IMR-90 (cell line): ENCODE results near the gene SMARCA4. TPM values are rescaled to one million over a fixed set of nuclear protein-coding genes. Genes with fewer than 3 reads are reported as not detected.

Source experiments
- ATAC-seq: fragments of 200-7000 bp; cut with Tn5 transposase; 2 replicates; pipeline ENCODE4 v1.9.1; 2020; ENCODE audit warnings: low read depth, mild to moderate bottlenecking, moderate library complexity
- BruUV-seq: library from RNA; stranded (reverse); fragments of 400-500 nt; replicated peaks from 2 replicates; lab custom pipeline; 2021; lab: Mats Ljungman, UMichigan
- CTCF ChIA-PET: fragments of 300-600 bp; formaldehyde crosslinking; extraction: SDS; loops from one replicate; lab custom pipeline; 2021; ENCODE audit warnings: antibody characterized with exemption; lab: Yijun Ruan, JAX
- POLR2A ChIA-PET: fragments of 300-600 bp; sonication (Branson Sonifier 250); formaldehyde crosslinking; loops from one replicate; lab custom pipeline; 2022; ENCODE audit warnings: antibody characterized with exemption; ENCODE audit not compliant: unreplicated experiment; lab: Charles Lee
- DNase-seq: peaks from one replicate; pipeline ENCODE4 v3.0.0; 2013
- H2AFZ ChIP-seq: replicated peaks from 2 replicates; pipeline ENCODE3; 2013; ENCODE audit warnings: low read length, mild to moderate bottlenecking; ENCODE audit not compliant: poor library complexity
- H2AK5ac ChIP-seq: 2 replicates; pipeline ENCODE4 v1.6.1; 2013; ENCODE audit warnings: low read depth, low read length, inconsistent platforms
- H2AK9ac ChIP-seq: replicated peaks from 2 replicates; pipeline ENCODE3; 2013; ENCODE audit warnings: mild to moderate bottlenecking, low read depth, low read length, moderate library complexity; ENCODE audit not compliant: poor library complexity
- H2BK120ac ChIP-seq: 2 replicates; pipeline ENCODE4 v1.6.1; 2013; ENCODE audit warnings: low read depth, low read length, inconsistent platforms
- H2BK15ac ChIP-seq: 3 replicates; pipeline ENCODE4 v1.6.1; 2013; ENCODE audit warnings: low read depth, low read length, inconsistent platforms
- H2BK20ac ChIP-seq: 2 replicates; pipeline ENCODE4 v1.6.1; 2013; ENCODE audit warnings: low read depth, mild to moderate bottlenecking, inconsistent platforms, low read length, moderate library complexity
- H2BK5ac ChIP-seq: 2 replicates; pipeline ENCODE4 v1.6.1; 2013; ENCODE audit warnings: mild to moderate bottlenecking, low read depth, low read length, inconsistent platforms; ENCODE audit not compliant: poor library complexity, severe bottlenecking
- H3K14ac ChIP-seq: replicated peaks from 2 replicates; pipeline ENCODE4 v1.6.1; 2013; ENCODE audit warnings: low read depth, low read length, inconsistent platforms
- H3K18ac ChIP-seq: 2 replicates; pipeline ENCODE4 v1.6.1; 2013; ENCODE audit warnings: low read depth, low read length, control low read depth
- H3K23ac ChIP-seq: 2 replicates; pipeline ENCODE4 v1.6.1; 2013; ENCODE audit warnings: low read depth, low read length, inconsistent platforms
- H3K27ac ChIP-seq: 2 replicates; pipeline ENCODE4 v1.5.1; 2013; ENCODE audit warnings: mild to moderate bottlenecking, control low read depth, low read length; ENCODE audit not compliant: insufficient read depth
- H3K27me3 ChIP-seq: 2 replicates; pipeline ENCODE4 v1.6.1; 2013; ENCODE audit warnings: low read length; ENCODE audit not compliant: control insufficient read depth, insufficient read depth
- H3K36me3 ChIP-seq: 2 replicates; pipeline ENCODE4 v1.6.1; 2013; ENCODE audit warnings: low read length, mixed read lengths; ENCODE audit not compliant: control insufficient read depth, insufficient read depth
- H3K4ac ChIP-seq: 2 replicates; pipeline ENCODE4 v1.6.1; 2013; ENCODE audit warnings: low read depth, low read length, inconsistent platforms
- H3K4me1 ChIP-seq: 2 replicates; pipeline ENCODE4 v1.6.1; 2013; ENCODE audit warnings: low read length, mixed read lengths; ENCODE audit not compliant: control insufficient read depth, insufficient read depth
- H3K4me2 ChIP-seq: 2 replicates; pipeline ENCODE4 v1.6.1; 2013; ENCODE audit warnings: low read depth, mild to moderate bottlenecking, control low read depth, low read length, moderate library complexity
- H3K4me3 ChIP-seq: 2 replicates; pipeline ENCODE4 v1.5.1; 2013; ENCODE audit warnings: low read depth, mild to moderate bottlenecking, control low read depth, low read length, moderate library complexity; ENCODE audit not compliant: insufficient read depth
- H3K56ac ChIP-seq: 2 replicates; pipeline ENCODE4 v1.6.1; 2013; ENCODE audit warnings: low read length, inconsistent platforms; ENCODE audit not compliant: insufficient read depth; ENCODE audit errors: extremely low read depth
- H3K79me1 ChIP-seq, 2 experiments: 2 replicates each; pipeline ENCODE4 v1.6.1; 2013; ENCODE audit warnings: low read length in 2 of 2, inconsistent platforms in 1 of 2, low read depth in 1 of 2
- H3K9ac ChIP-seq: 2 replicates; pipeline ENCODE4 v1.6.1; 2013; ENCODE audit warnings: low read depth, low read length, control low read depth
- H3K9me1 ChIP-seq: 2 replicates; pipeline ENCODE4 v1.6.1; 2013; ENCODE audit warnings: low read length, inconsistent platforms; ENCODE audit not compliant: insufficient read depth
- H3K9me3 ChIP-seq: 2 replicates; pipeline ENCODE4 v1.6.1; 2013; ENCODE audit warnings: low read length; ENCODE audit not compliant: control insufficient read depth, insufficient read depth
- H4K20me1 ChIP-seq: 2 replicates; pipeline ENCODE4 v1.6.1; 2013; ENCODE audit warnings: low read length, inconsistent platforms; ENCODE audit not compliant: insufficient read depth
- H4K5ac ChIP-seq: 2 replicates; pipeline ENCODE4 v1.6.1; 2013; ENCODE audit warnings: mild to moderate bottlenecking, low read depth, low read length, control low read depth
- H4K8ac ChIP-seq, 2 experiments: 2 replicates each; pipeline ENCODE4 v1.6.1; 2013; ENCODE audit warnings: low read depth in 2 of 2, low read length in 2 of 2, control low read depth in 1 of 2, inconsistent platforms in 1 of 2
- H4K91ac ChIP-seq: 2 replicates; pipeline ENCODE4 v1.6.1; 2013; ENCODE audit warnings: low read depth, low read length, inconsistent platforms; ENCODE audit not compliant: insufficient read depth
- ELK1 ChIP-seq: fragments of 150-350 bp; IDR thresholded peaks from 2 replicates; pipeline ENCODE4 v1.6.1; 2016; ENCODE audit warnings: low read depth, mild to moderate bottlenecking, low read length, moderate library complexity, borderline replicate concordance
- MAFK ChIP-seq: IDR thresholded peaks from 2 replicates; pipeline ENCODE4 v1.6.1; 2012; ENCODE audit warnings: low read depth, low read length, improper control_type of control experiment
- NFE2L2 ChIP-seq: fragments of 150-350 bp; IDR thresholded peaks from 2 replicates; pipeline ENCODE4 v1.6.1; 2016; ENCODE audit warnings: low read depth, mild to moderate bottlenecking, low read length
- WGBS, 2 experiments: methylation state at CpG; one replicate each; pipeline versions ENCODE4 v1.1.5 to v1.1.7; 2013; ENCODE audit warnings: missing lambda C conversion rate in 2 of 2; ENCODE audit not compliant: insufficient read length in 1 of 2; ENCODE audit errors: extremely low coverage in 2 of 2; 5-methylcytosine and 5-hydroxymethylcytosine counted together
- dilution Hi-C: fragments of 300-500 bp; cut with HindIII; formaldehyde crosslinking; loops from one replicate; pipeline ENCODE4 v1.14.3; 2018; ENCODE audit warnings: low sequenced_read_pairs; ENCODE audit not compliant: unreplicated experiment
- in situ Hi-C: fragments of 300-500 bp; cut with MboI; formaldehyde crosslinking; loops from 3 replicates; pipeline ENCODE4 v1.14.3; 2019; ENCODE audit warnings: low sequenced_read_pairs, inconsistent platforms, mixed read lengths
- intact Hi-C: fragments of 100-400 bp; cut with micrococcal nuclease; formaldehyde crosslinking; loops from 2 replicates; pipeline ENCODE4 v1.10.0; 2022
- polyA plus RNA-seq, 3 experiments: library from polyadenylated mRNA; depleted of rRNA; stranded (reverse); fragments of >200 nt; gene quantifications; 2 replicates each; pipeline ENCODE4 v1.2.3, GENCODE V29; 2012; ENCODE audit warnings: low replicate concordance in 1 of 3
- total RNA-seq: library from RNA; depleted of rRNA; stranded (reverse); fragments of >200 nt; gene quantifications from 2 replicates; pipeline ENCODE4 v1.2.3, GENCODE V29; 2012

SMARCA4 gene
- total and polyA plus RNA-seq, 2 of the 4 experiments (the other 2 are of a cell fraction): 41.4 to 85.6 TPM

- Histone ChIP-seq H4K5ac (no peak overlapping the region), H2BK5ac (peak overlapping the region; percentile 3), H3K4ac (no peak overlapping the region), H2BK120ac (no peak overlapping the region), H3K14ac (no peak overlapping the region), H3K27ac (no peak overlapping the region), H3K4me2 (no peak overlapping the region), H3K18ac (no peak overlapping the region), H3K56ac (no peak overlapping the region), H3K9me1 (no peaks in the 10 kb centered on the region; the same call in 1 of the 2 replicates), H4K20me1 (no peaks in the 10 kb centered on the region; the same call in 1 of the 2 replicates), H2AFZ (no peak overlapping the region), H3K9ac (no peak overlapping the region), H3K9me3 (peaks cover 7% of the 10 kb centered on the region), H3K23ac (no peak overlapping the region), H3K4me1 (no peaks in the 10 kb centered on the region), H4K8ac (no peak overlapping the region), H4K91ac (no peak overlapping the region), H2AK9ac (no peak overlapping the region), H2BK15ac (no peak overlapping the region), H3K79me1 (peaks cover 0 to 15% of the 10 kb centered on the region in 2 experiments; a peak in 1 of 4 replicates), H3K4me3 (no peak overlapping the region), H3K27me3 (no peaks in the 10 kb centered on the region), H2AK5ac (no peak overlapping the region), H2BK20ac (no peak overlapping the region), H3K36me3 (peaks cover 52% of the 10 kb centered on the region)
- no peak for DNase-seq
- CTCF ChIA-PET: interaction anchor here (0.6 to 0.8 kb wide), 3 partner anchors 9 to 15 kb away, joined by 3 to 4 read pairs (median 3); no protein-coding TSS in a partner anchor
- intact Hi-C loops: no loop called here
- WGBS, 2 experiments: 83% methylated on average over 7 of the region's 10 CpGs; no CpG with 5 or more reads in 1 of the 2 experiments
- no peak for TF ChIP-seq ELK1
- peak; percentile 100 for TF ChIP-seq MAFK
- peak; percentile 63 for TF ChIP-seq NFE2L2
- no peak for ATAC-seq
- in situ Hi-C loops: no loop called here
- POLR2A ChIA-PET: no interaction called here
- dilution Hi-C loops: no loop called here
- BruUV-seq: no TSS peak
These were observed 104.0 kb downstream of the SMARCA4 start for GRCh38 chr19:11064831-11065303.
